Measurements from ENCODE around the gene PTPA.

Gene PTPA

DNA sequence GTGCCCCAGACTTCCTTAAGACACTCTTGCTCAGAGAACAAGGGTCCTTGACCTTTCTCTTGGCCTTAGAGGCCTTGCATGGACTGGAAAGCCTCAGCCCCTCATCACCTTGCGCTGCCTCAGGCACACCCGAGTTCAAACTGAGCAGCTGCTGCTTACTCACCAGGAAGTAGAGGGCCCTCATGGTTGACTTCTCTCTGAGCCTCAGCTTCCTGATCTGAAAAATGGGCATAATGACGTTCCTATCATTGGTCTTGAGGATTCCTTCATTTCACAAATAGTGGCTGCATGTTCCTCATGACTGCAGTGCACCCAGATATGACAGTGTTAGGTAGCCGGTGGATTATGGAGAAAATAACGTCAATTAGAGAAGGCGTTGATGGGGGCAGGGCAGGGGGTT, 38.2 kb downstream of the PTPA start:
- H3K4me3 ChIP-seq (ENCODE audit: low read depth, low read length), result no peak overlapping the region
- TF ChIP-seq, protein P1, sequence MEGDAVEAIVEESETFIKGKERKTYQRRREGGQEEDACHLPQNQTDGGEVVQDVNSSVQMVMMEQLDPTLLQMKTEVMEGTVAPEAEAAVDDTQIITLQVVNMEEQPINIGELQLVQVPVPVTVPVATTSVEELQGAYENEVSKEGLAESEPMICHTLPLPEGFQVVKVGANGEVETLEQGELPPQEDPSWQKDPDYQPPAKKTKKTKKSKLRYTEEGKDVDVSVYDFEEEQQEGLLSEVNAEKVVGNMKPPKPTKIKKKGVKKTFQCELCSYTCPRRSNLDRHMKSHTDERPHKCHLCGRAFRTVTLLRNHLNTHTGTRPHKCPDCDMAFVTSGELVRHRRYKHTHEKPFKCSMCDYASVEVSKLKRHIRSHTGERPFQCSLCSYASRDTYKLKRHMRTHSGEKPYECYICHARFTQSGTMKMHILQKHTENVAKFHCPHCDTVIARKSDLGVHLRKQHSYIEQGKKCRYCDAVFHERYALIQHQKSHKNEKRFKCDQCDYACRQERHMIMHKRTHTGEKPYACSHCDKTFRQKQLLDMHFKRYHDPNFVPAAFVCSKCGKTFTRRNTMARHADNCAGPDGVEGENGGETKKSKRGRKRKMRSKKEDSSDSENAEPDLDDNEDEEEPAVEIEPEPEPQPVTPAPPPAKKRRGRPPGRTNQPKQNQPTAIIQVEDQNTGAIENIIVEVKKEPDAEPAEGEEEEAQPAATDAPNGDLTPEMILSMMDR (conservative IDR thresholded peaks at IDR 0.05; ENCODE audit: low read depth, low read length), result no peak
- no peak for DNase-seq (ENCODE audit: low read depth)

DNA sequence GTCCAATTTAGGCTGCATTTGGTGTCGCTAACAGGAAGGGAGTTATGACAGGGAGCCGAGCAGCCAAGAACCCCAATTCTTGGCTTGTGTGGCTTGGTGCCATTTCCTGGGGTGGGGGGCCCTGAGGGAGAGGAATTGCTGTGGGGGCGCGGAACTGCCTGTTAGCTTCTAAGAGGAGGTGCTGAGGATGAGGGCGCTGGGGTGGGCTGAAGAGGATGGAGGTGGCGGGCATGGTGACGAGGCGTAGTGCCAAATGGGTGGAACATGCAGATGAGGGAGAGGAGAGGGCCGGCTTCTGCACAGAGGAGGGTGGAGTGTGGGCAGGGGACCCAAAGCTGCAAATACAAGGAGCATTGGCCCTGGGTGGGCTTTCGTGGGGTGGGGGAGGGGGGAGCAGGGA, 38.9 kb downstream of the PTPA start:
- no peak overlapping the region for H3K4me3 ChIP-seq (ENCODE audit: low read depth, low read length)
- no peak for DNase-seq (ENCODE audit: low read depth)
- TF ChIP-seq, protein P1 (conservative IDR thresholded peaks at IDR 0.05; ENCODE audit: low read depth, low read length), result no peak

DNA sequence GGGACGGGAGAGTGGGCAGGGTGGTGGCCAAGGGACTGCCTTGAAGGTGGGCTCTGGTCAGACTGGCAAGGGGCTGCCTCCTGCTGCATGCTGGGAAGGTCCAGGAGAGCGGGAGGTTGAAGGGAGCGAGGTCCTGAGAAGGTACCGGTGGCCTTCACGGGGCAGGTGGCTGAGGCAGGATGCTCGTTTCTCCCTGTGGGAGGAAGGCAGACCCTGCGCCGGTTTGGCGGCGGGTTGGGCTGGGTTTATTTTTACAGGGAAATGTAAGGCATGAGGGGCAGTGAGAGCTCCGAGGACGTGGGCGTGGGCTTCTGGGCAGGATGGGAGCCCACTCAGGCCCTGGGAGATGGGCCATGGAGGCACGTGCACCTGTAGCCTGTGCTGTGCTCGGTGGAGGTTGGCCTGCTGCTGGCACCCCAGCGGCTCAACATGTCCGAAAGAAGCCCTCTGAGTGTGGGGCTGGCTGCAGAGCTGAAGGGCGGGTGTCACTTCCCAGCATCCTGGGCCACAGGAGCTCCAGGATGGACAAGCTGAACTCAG, 39.5 kb downstream of the PTPA start:
- TF ChIP-seq, protein P1 (conservative IDR thresholded peaks at IDR 0.05; ENCODE audit: low read depth, low read length), result no peak
- no peak overlapping the region for H3K4me3 ChIP-seq (ENCODE audit: low read depth, low read length)

DNA sequence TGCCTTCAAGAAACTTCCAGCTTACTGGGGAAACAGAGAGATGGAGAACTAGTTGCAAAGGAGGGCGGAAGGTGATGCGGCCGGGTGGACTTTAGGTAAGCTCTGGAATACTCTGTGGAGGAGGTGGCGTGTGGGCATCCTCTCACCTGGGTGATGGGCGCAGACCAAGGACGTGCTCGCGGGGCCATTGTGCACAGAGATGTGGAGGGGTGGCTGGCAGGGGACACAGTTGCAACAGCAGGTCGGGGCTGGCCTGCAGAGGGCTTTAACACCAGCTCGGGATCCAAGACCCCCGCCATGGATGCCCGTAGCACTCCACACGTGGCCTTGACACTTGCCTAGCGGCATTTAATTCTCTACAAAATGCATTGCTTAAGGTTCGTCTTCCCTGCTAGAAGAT, 40.3 kb downstream of the PTPA start:
- no peak for DNase-seq (ENCODE audit: low read depth)
- TF ChIP-seq, protein P1 (conservative IDR thresholded peaks at IDR 0.05; ENCODE audit: low read depth, low read length), result no peak
- no peak overlapping the region for H3K4me3 ChIP-seq (ENCODE audit: low read depth, low read length)

More for the DNA sequence above, 39.5 kb downstream of the PTPA start:
- DNase-seq (ENCODE audit: low read depth), result no peak

DNA sequence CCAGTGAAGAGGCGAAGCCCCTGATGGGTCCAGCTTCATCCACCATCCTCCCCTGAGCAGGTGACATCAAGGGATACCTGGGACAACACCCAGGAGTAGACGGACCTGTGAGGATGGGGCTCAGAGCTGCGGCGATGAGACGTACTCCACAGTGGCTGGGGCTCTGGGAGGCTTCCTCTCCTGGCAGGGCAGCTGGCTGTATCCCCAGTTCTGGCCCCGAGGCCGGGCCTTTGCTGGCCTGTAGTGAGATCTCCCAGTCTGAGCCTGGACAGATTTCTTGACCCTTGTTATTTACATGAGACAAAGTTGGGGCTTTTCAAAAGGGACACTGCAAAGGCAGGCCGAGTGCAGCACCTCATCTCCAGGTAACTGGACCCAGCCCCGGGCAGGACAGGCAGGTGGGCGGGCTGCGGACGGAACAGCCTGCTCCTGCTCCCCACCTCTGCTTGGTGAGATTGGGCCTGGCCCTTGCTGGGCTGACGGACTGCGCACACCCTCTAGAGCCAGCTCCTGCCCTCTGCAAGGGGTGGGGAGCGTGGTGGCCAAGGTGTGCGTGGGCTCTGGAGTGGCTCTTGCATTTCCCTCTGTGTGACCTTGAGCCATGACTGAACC, 43.8 kb downstream of the PTPA start:
- DNase-seq (ENCODE audit: low read depth), result no peak
- no peak overlapping the region for H3K4me3 ChIP-seq (ENCODE audit: low read depth, low read length)
- TF ChIP-seq, protein P1 (conservative IDR thresholded peaks at IDR 0.05; ENCODE audit: low read depth, low read length), result no peak

DNA sequence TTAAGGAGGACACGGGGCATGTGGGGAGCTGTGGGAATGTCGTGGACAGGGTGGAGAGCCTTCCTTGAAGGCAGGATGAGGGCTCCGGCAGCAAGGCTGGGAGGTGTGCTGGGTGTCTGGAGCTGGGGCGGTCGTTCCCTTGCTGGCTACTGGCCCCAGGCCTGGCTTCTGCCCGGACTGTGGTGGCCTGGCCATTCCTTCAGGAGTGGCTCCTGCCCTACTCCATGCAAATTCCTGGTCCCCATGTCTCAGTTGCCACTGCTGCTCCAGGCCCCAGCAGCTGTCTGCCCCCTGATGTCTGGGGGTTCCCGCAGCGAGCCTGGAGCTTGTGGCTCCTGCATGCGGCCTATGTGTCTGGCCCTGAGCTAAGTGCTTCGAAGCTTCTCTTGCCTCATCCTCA, 44.9 kb downstream of the PTPA start:
- H3K4me3 ChIP-seq (ENCODE audit: low read depth, low read length), result no peak overlapping the region
- no peak for DNase-seq (ENCODE audit: low read depth)
- TF ChIP-seq, protein P1 (conservative IDR thresholded peaks at IDR 0.05; ENCODE audit: low read depth, low read length), result no peak
